GM18951 (cell line): Measurements from ENCODE around the gene SLC7A11.

Experiments used
- POLR2A ChIP-seq: IDR thresholded peaks from 4 replicates; pipeline ENCODE4 v1.6.1; 2011; ENCODE audit warnings: mild to moderate bottlenecking; ENCODE audit not compliant: insufficient read length, insufficient read depth; ENCODE audit errors: extremely low read depth
- in situ Hi-C: fragments of 300-500 bp; cut with MboI; formaldehyde crosslinking; loops from one replicate; pipeline ENCODE4 v1.12.0; 2022; ENCODE audit warnings: low sequenced_read_pairs, mixed read lengths, inconsistent platforms; ENCODE audit not compliant: unreplicated experiment

SLC7A11 gene

GRCh38 chr4:138242076-138242833 is at the start of gene SLC7A11:
Gene SLC7A11, minus strand, starts transcription at chr4:138242349. Its CDS starts 280 bp downstream, at chr4:138242069.
- peak; percentile 87 for TF ChIP-seq POLR2A
- in situ Hi-C loops = no loop called here

GRCh38 chr4:138291431-138291830 is 49.3 kb upstream of the SLC7A11 start:
- no peak for TF ChIP-seq POLR2A
- in situ Hi-C loops = no loop called here

- no peak for TF ChIP-seq POLR2A
- in situ Hi-C loops = no loop called here
Observed at GRCh38 chr4:138290805-138291204, 48.7 kb upstream of the SLC7A11 start.

- TF ChIP-seq POLR2A = no peak
- in situ Hi-C loops = no loop called here
Observed at GRCh38 chr4:138279286-138279685, 37.1 kb upstream of the SLC7A11 start.

- TF ChIP-seq POLR2A = no peak
- in situ Hi-C loops = no loop called here
Observed at GRCh38 chr4:138277133-138277532, 35.0 kb upstream of the SLC7A11 start.

- in situ Hi-C loops = no loop called here
- TF ChIP-seq POLR2A = no peak
Observed at GRCh38 chr4:138275963-138276621, 33.9 kb upstream of the SLC7A11 start.

- in situ Hi-C loops = no loop called here
- TF ChIP-seq POLR2A = no peak
Observed at GRCh38 chr4:138275216-138275615, 33.1 kb upstream of the SLC7A11 start.

- TF ChIP-seq POLR2A = no peak
- in situ Hi-C loops = no loop called here
Observed at GRCh38 chr4:138269175-138269574, 27.0 kb upstream of the SLC7A11 start.

- no peak for TF ChIP-seq POLR2A
- in situ Hi-C loops = no loop called here
Observed at GRCh38 chr4:138267835-138268234, 25.7 kb upstream of the SLC7A11 start.

GRCh38 chr4:138266948-138267347 is 24.8 kb upstream of the SLC7A11 start:
- in situ Hi-C loops = no loop called here
- TF ChIP-seq POLR2A = no peak

GRCh38 chr4:138263247-138263816 is 21.2 kb upstream of the SLC7A11 start:
- in situ Hi-C loops = no loop called here
- TF ChIP-seq POLR2A = no peak

- in situ Hi-C loops = no loop called here
- no peak for TF ChIP-seq POLR2A
Observed at GRCh38 chr4:138262469-138262868, 20.3 kb upstream of the SLC7A11 start.

- in situ Hi-C loops = no loop called here
- no peak for TF ChIP-seq POLR2A
Observed at GRCh38 chr4:138262030-138262429, 19.9 kb upstream of the SLC7A11 start.

- no peak for TF ChIP-seq POLR2A
- in situ Hi-C loops = no loop called here
Observed at GRCh38 chr4:138259824-138260223, 17.7 kb upstream of the SLC7A11 start.
